WTC11 (cell line): ENCODE data around the gene ARHGAP6. TPM values are rescaled to one million over a fixed set of nuclear protein-coding genes. Genes with fewer than 3 reads are reported as not detected.

Experiments
- ATAC-seq: fragments of 200-7000 bp; cut with Tn5 transposase; 2 replicates; pipeline ENCODE4 v1.10.0; 2021; ENCODE audit warnings: mild to moderate bottlenecking, moderate library complexity
- CTCF ChIA-PET: fragments of 300-600 bp; sonication (Branson Sonifier 250); formaldehyde crosslinking; loops from one replicate; lab custom pipeline; 2021; ENCODE audit warnings: antibody characterized with exemption; lab: Charles Lee
- POLR2A ChIA-PET: fragments of 350-600 bp; sonication (Branson Sonifier 250); formaldehyde crosslinking; loops from one replicate; lab custom pipeline; 2021; ENCODE audit warnings: antibody characterized with exemption; lab: Charles Lee
- DNase-seq: peaks from one replicate; pipeline ENCODE4 v3.0.0; 2021; ENCODE audit warnings: low spot score
- H3K27ac Mint-ChIP-seq: 2 replicates; pipeline ENCODE4 v1.8.0; 2021; ENCODE audit warnings: mixed read lengths
- H3K27me3 Mint-ChIP-seq: 2 replicates; pipeline ENCODE4 v1.8.0; 2021; ENCODE audit warnings: low read depth, mild to moderate bottlenecking, moderate library complexity, mixed read lengths
- H3K36me3 Mint-ChIP-seq: 2 replicates; pipeline ENCODE4 v1.8.0; 2021; ENCODE audit warnings: mixed read lengths
- H3K4me1 Mint-ChIP-seq: 2 replicates; pipeline ENCODE4 v1.8.0; 2022; ENCODE audit warnings: mixed read lengths
- H3K4me3 Mint-ChIP-seq: 2 replicates; pipeline ENCODE4 v1.8.0; 2021; ENCODE audit warnings: mild to moderate bottlenecking, moderate library complexity, mixed read lengths
- H3K9me3 Mint-ChIP-seq: 2 replicates; pipeline ENCODE4 v1.8.0; 2021; ENCODE audit warnings: mixed read lengths
- ARID4B ChIP-seq: sonication (generic); formaldehyde crosslinking; IDR thresholded peaks from 2 replicates; pipeline ENCODE4 v1.8.0; 2023; ENCODE audit warnings: missing genetic modification reagents, mild to moderate bottlenecking, borderline replicate concordance
- ATF2 ChIP-seq: sonication (generic); formaldehyde crosslinking; IDR thresholded peaks from 2 replicates; pipeline ENCODE4 v1.8.1; 2022; ENCODE audit warnings: low read depth, missing genetic modification reagents, borderline replicate concordance
- CDX4 ChIP-seq: fragments of 250-450 bp; sonication (Bioruptor Pico); IDR thresholded peaks from 2 replicates; pipeline ENCODE4 v1.9.0; 2021; ENCODE audit warnings: moderate library complexity, mild to moderate bottlenecking, inconsistent platforms, borderline replicate concordance
- CREM ChIP-seq: sonication (generic); formaldehyde crosslinking; IDR thresholded peaks from 2 replicates; pipeline ENCODE4 v1.8.1; 2022; ENCODE audit warnings: mild to moderate bottlenecking, missing genetic modification reagents, moderate library complexity
- ELF4 ChIP-seq: sonication (generic); formaldehyde crosslinking; IDR thresholded peaks from 2 replicates; pipeline ENCODE4 v1.8.1; 2022; ENCODE audit warnings: low read depth, mild to moderate bottlenecking, moderate library complexity, missing genetic modification reagents
- ESRRA ChIP-seq: sonication (generic); formaldehyde crosslinking; IDR thresholded peaks from 2 replicates; pipeline ENCODE4 v1.8.1; 2022; ENCODE audit warnings: mild to moderate bottlenecking, missing genetic modification reagents, borderline replicate concordance
- ETV6 ChIP-seq: sonication (generic); formaldehyde crosslinking; IDR thresholded peaks from 2 replicates; pipeline ENCODE4 v1.8.1; 2022; ENCODE audit warnings: mild to moderate bottlenecking, missing genetic modification reagents
- FOXJ3 ChIP-seq: sonication (generic); formaldehyde crosslinking; IDR thresholded peaks from 2 replicates; pipeline ENCODE4 v1.9.0; 2021; ENCODE audit warnings: missing genetic modification reagents, mild to moderate bottlenecking, borderline replicate concordance
- FOXP1 ChIP-seq: sonication (generic); formaldehyde crosslinking; IDR thresholded peaks from 2 replicates; pipeline ENCODE4 v1.8.0; 2022; ENCODE audit warnings: missing genetic modification reagents, mild to moderate bottlenecking, moderate library complexity, borderline replicate concordance
- MLX ChIP-seq: sonication (generic); formaldehyde crosslinking; IDR thresholded peaks from 2 replicates; pipeline ENCODE4 v1.8.1; 2023; ENCODE audit warnings: mild to moderate bottlenecking, missing genetic modification reagents, moderate library complexity
- NFYB ChIP-seq: sonication (generic); formaldehyde crosslinking; conservative IDR thresholded peaks from 2 replicates; pipeline ENCODE4 v1.8.0; 2022; ENCODE audit warnings: low read depth, missing genetic modification reagents
- NR2C2 ChIP-seq: sonication (generic); formaldehyde crosslinking; IDR thresholded peaks from 2 replicates; pipeline ENCODE4 v1.8.0; 2022; ENCODE audit warnings: mild to moderate bottlenecking, missing genetic modification reagents
- NR3C1 ChIP-seq: sonication (generic); formaldehyde crosslinking; conservative IDR thresholded peaks from 2 replicates; pipeline ENCODE4 v1.8.1; 2023; ENCODE audit warnings: low read depth, mild to moderate bottlenecking, missing genetic modification reagents
- PRRX2 ChIP-seq: fragments of 250-450 bp; sonication (Bioruptor Pico); IDR thresholded peaks from 2 replicates; pipeline ENCODE4 v1.8.0; 2021; ENCODE audit warnings: mild to moderate bottlenecking
- RELA ChIP-seq: sonication (generic); formaldehyde crosslinking; IDR thresholded peaks from 2 replicates; pipeline ENCODE4 v1.8.1; 2022; ENCODE audit warnings: missing genetic modification reagents, mild to moderate bottlenecking, borderline replicate concordance
- RORB ChIP-seq: fragments of 250-450 bp; sonication (Bioruptor Pico); IDR thresholded peaks from 2 replicates; pipeline ENCODE4 v1.9.0; 2021; ENCODE audit warnings: mild to moderate bottlenecking
- SMAD4 ChIP-seq: sonication (generic); formaldehyde crosslinking; IDR thresholded peaks from 2 replicates; pipeline ENCODE4 v1.8.0; 2022; ENCODE audit warnings: mild to moderate bottlenecking, missing genetic modification reagents
- SP1 ChIP-seq: sonication (generic); formaldehyde crosslinking; conservative IDR thresholded peaks from 2 replicates; pipeline ENCODE4 v1.8.1; 2022; ENCODE audit warnings: missing genetic modification reagents
- ZNF138 ChIP-seq: sonication (generic); formaldehyde crosslinking; conservative IDR thresholded peaks from 2 replicates; pipeline ENCODE4 v1.8.1; 2022; ENCODE audit warnings: mild to moderate bottlenecking, moderate library complexity, missing genetic modification reagents
- ZNF219 ChIP-seq: sonication (generic); formaldehyde crosslinking; IDR thresholded peaks from 2 replicates; pipeline ENCODE4 v1.8.0; 2023; ENCODE audit warnings: missing genetic modification reagents, mild to moderate bottlenecking, borderline replicate concordance
- ZNF232 ChIP-seq: sonication (generic); formaldehyde crosslinking; IDR thresholded peaks from 2 replicates; pipeline ENCODE4 v1.8.0; 2022; ENCODE audit warnings: mild to moderate bottlenecking, missing genetic modification reagents
- ZNF317 ChIP-seq: sonication (generic); formaldehyde crosslinking; IDR thresholded peaks from 2 replicates; pipeline ENCODE4 v1.8.1; 2023; ENCODE audit warnings: low read depth, mild to moderate bottlenecking, moderate library complexity, missing genetic modification reagents, borderline replicate concordance
- ZNF423 ChIP-seq: fragments of 250-450 bp; sonication (Bioruptor Pico); IDR thresholded peaks from 2 replicates; pipeline ENCODE4 v2.1.2; 2022; ENCODE audit warnings: mild to moderate bottlenecking, moderate library complexity
- ZNF532 ChIP-seq: fragments of 250-450 bp; sonication (Bioruptor Pico); IDR thresholded peaks from 2 replicates; pipeline ENCODE4 v1.9.0; 2021; ENCODE audit warnings: mild to moderate bottlenecking, borderline replicate concordance
- total RNA-seq: library from RNA; stranded (reverse); gene quantifications from 3 replicates; pipeline ENCODE4 v1.2.3, GENCODE V29; 2021

ARHGAP6 gene
- total RNA-seq, 1 experiment from 2014 or later, result 1.0 TPM

- TF ChIP-seq CREM (CRISPR knock-in tag) (no peak), CDX4 (CRISPR knock-in tag) (no peak), ETV6 (CRISPR knock-in tag) (no peak), ZNF532 (CRISPR knock-in tag) (no peak), ZNF317 (CRISPR knock-in tag) (no peak), ESRRA (no peak), ZNF219 (CRISPR knock-in tag) (no peak)
- ATAC-seq, result no peak
- ChIA-PET CTCF (no interaction called here), POLR2A (no interaction called here)
- H3K4me1 Mint-ChIP-seq, result no peaks in the 10 kb centered on the region
- H3K9me3 Mint-ChIP-seq, result no peaks in the 10 kb centered on the region
- no peak for DNase-seq
- H3K4me3 Mint-ChIP-seq, result no peak overlapping the region
- H3K27me3 Mint-ChIP-seq, result no peaks in the 10 kb centered on the region
- H3K27ac Mint-ChIP-seq, result no peak overlapping the region
- no peaks in the 10 kb centered on the region for H3K36me3 Mint-ChIP-seq
Observed at GRCh38 chrX:11188664-11189063, 477.1 kb downstream of the ARHGAP6 start.

- no peak for DNase-seq
- no peaks in the 10 kb centered on the region for H3K9me3 Mint-ChIP-seq
- no peak overlapping the region for H3K27ac Mint-ChIP-seq
- ChIA-PET CTCF (no interaction called here), POLR2A (no interaction called here)
- no peaks in the 10 kb centered on the region for H3K27me3 Mint-ChIP-seq
- no peaks in the 10 kb centered on the region for H3K36me3 Mint-ChIP-seq
- no peaks in the 10 kb centered on the region for H3K4me1 Mint-ChIP-seq
- H3K4me3 Mint-ChIP-seq, result no peak overlapping the region
- no peak for ATAC-seq
- TF ChIP-seq ZNF138 (CRISPR knock-in tag), result no peak
- no peak for TF ChIP-seq FOXJ3 (CRISPR knock-in tag)
- TF ChIP-seq FOXP1 (CRISPR knock-in tag), result no peak
- no peak for TF ChIP-seq SMAD4 (CRISPR knock-in tag)
- TF ChIP-seq RELA (CRISPR knock-in tag), result no peak
- no peak for TF ChIP-seq ELF4
- TF ChIP-seq ZNF423 (CRISPR knock-in tag), result no peak
- no peak for TF ChIP-seq MLX (CRISPR knock-in tag)
- TF ChIP-seq NR3C1 (CRISPR knock-in tag), result no peak
- no peak for TF ChIP-seq PRRX2 (CRISPR knock-in tag)
Observed at GRCh38 chrX:11187001-11187400, 478.7 kb downstream of the ARHGAP6 start.

GRCh38 chrX:11185861-11186260 lies 479.9 kb downstream of the ARHGAP6 start:
- POLR2A ChIA-PET, result no interaction called here
- ATAC-seq (no peak), DNase-seq (no peak)
- Mint-ChIP-seq H3K4me1 (no peaks in the 10 kb centered on the region), H3K36me3 (no peaks in the 10 kb centered on the region), H3K4me3 (no peak overlapping the region), H3K27me3 (no peaks in the 10 kb centered on the region), H3K27ac (no peak overlapping the region), H3K9me3 (no peaks in the 10 kb centered on the region)
- CTCF ChIA-PET, result no interaction called here
- TF ChIP-seq NR2C2 (CRISPR knock-in tag) (no peak), RORB (no peak), ARID4B (CRISPR knock-in tag) (no peak), SP1 (no peak), ZNF232 (CRISPR knock-in tag) (no peak), ATF2 (CRISPR knock-in tag) (no peak), NFYB (CRISPR knock-in tag) (no peak), RELA (CRISPR knock-in tag) (no peak)
